GM03348 (cell line): ENCODE measurements around the gene CAMTA1.
"Not testable (repeated sequence)": the region's sequence is repeated elsewhere in the genome, so short reads cannot be mapped to it uniquely, and the experiment has no call there.

Experiments
- DNase-seq: peaks from one replicate; pipeline ENCODE4 v3.0.0; 2012; ENCODE audit warnings: low spot score

The CAMTA1 gene

DNA sequence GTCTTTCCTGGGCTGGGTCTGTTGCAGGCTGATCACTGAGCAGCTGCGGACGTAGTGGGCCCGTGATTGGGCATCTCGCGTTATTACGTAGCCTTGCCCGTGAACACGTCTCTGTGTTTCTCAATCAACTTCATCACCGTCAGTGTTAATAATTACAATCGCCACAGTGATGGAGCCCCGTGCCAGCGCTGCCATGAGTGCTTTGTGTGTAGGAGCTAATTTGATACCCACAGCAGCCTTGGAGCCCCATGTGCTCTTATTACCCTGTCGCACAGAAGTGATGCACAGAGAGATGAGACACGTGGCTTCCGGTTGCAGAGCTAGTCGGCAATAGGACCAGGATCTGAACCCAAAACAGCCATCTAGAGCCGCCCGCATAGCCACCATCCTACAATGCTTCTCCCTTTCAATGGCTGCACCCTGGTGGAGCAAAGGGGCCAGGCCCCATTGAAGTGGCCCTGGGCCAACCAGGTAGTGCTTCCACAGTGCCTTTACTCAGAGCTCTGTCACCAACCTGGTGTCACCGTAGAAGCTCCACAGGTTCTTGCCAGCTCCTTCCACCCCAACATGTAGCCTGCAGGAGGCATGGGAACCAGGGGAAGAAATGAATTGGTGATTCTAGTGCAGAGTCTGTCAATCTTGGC lies 587.3 kb downstream of the CAMTA1 start:
- no peak for DNase-seq

DNA sequence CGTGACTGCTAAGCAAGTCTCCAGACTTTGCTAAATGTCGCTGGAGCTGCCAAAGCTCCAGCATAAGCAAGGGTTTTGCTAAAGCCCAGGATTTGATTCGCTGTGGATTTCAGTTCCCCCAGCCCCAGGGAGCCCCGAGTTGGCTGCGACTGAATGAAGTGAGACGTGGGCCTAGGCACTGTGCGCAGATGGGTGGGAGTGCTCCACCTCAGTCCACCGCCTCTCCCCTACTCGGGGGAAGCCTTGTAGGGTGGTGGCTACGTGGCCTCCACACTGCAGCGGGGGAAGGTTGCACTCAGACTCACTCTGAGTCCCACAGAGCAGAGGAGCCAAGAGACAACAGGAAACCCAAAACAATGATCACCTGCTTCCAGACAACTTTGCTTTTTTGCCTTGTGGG lies 588.0 kb downstream of the CAMTA1 start:
- no peak for DNase-seq

DNA sequence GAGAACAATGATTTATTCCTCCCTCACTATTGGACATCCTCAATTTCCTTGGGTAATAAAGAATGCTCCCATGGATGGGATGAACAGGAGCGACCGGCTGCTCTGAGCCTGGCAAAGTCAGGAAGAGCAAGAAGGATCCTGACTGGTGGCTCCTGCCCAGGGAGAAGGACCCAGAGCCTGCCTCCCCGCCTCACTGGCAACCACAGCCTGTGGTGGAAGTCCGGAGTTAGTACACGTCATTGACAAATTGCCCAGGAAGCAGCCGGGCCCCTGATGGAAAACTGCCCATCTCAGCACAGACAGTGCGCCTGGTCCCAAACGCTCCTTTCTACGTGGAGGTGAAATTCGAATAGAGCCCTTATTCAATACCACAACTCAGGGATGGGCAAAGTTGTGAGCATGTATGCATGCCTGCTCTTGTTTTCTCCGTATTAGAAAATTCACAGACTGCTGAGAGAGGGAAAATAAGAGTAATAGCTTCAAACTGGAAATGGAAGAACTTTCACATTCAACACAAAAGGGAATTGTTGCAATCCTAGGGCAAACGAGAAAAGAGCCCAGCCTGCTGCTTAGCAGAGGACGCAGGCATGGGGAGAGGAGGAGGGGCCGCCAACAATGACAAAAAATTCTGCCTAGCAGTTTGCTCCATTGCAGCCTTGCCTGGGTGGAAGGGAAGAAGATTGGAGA lies 588.8 kb downstream of the CAMTA1 start:
- peak; percentile 36 for DNase-seq

DNA sequence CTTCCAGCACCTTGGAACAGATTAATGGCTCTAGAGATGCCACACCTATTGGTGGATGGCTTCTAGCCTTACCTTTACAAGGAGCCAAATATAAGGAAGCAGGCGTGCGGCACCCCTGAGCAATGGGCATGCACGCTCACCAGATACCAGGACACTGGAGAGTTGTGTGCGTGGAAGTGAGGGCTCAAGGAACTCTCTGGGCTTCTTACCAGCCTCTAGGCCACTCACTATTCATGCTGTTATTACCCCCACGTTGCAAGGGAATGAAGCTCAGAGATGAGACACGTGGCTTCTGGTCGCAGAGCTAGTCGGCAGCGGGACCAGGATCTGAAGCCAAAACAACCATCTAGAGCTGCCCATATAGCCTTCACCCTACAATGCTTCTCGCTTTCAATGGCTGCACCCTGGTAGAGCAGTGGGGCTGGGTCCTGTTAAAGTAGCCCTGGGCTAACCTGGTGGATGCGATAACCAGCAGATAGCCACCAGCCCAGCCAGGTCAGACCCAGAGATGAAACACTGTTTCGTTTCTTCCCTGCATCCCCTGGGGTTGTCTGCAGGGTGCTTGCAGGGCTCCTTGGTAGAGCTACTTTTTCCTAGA lies 589.4 kb downstream of the CAMTA1 start:
- DNase-seq = no peak

DNA sequence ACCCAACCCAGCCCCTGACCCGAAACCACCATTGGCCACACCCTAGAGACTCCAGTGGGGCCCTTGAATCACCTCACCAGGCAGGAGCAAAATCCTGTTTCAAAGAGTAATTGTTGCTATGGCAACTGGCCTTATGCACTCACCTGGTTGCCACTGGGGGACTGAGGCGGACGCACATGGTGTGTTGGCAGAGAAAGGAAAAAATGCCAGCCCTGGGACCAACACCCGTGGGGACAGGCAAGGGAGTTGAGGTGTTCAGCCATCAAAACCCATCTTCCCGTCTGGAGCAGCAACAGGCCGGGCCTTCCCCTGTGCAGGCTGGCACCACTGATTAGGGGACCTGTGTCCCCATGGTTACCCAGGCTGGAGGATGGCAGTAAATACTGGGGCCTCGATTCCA lies 590.1 kb downstream of the CAMTA1 start:
- DNase-seq = no peak

DNA sequence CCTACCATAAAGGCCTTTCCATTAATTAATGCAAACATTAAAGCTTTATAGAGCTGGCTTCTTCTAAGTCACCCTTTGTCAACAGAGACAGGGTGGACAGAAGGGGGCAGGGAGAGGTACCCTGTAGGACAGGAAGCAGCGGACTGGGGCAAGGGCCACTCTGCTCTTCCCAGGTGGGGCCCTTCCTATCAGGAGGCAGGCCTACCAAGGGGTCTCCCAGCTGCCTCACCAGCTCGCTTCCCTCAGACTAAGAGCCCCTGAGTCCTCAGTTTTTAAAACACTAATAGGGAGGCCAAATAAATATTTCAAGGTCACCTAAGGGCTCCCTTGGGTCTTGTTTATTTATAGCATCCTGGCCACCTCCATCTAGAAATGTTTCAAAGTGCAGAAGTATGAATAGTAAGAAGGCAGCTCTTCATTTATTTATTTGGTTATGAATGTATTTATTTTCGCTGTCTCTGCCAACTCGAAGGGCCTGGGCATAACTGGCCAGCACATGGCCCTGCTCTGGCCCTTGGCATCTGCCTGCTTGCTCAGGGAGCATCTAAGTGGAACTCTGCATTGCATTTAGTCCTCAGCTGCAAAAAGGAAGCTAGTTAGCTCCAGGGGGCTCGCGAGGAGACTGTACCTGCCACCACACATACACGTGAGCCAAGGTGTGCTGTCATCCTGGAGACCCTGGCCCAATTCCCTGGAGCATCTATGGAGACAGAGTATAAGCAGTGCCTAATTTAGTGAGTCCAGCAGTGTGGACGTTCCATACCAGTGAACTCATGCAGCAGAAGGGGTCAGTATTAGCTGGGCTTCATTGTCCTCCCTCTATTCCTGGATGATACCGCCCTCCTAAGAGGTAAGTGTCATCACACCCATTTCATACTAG lies 590.8 kb downstream of the CAMTA1 start:
- no peak for DNase-seq

DNA sequence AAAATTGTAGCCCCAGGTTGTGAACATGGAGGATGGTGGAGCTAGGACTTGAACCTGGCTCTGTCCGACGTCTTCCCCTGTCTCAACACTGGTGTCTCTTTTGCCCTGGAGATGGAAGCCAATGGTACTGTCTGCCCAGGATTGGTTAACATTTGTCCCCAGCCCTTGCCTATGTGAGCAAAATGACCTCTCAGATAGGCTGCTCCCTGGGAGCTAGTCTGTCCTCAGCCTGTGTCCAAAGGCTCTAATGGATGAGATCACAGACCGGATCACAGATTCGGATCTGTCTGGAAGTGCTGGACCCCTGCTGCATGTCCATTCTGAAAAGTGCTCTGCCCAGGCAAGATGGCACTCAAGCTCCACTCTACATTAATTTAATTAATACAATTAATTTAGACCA lies 591.4 kb downstream of the CAMTA1 start:
- DNase-seq = no peak

DNA sequence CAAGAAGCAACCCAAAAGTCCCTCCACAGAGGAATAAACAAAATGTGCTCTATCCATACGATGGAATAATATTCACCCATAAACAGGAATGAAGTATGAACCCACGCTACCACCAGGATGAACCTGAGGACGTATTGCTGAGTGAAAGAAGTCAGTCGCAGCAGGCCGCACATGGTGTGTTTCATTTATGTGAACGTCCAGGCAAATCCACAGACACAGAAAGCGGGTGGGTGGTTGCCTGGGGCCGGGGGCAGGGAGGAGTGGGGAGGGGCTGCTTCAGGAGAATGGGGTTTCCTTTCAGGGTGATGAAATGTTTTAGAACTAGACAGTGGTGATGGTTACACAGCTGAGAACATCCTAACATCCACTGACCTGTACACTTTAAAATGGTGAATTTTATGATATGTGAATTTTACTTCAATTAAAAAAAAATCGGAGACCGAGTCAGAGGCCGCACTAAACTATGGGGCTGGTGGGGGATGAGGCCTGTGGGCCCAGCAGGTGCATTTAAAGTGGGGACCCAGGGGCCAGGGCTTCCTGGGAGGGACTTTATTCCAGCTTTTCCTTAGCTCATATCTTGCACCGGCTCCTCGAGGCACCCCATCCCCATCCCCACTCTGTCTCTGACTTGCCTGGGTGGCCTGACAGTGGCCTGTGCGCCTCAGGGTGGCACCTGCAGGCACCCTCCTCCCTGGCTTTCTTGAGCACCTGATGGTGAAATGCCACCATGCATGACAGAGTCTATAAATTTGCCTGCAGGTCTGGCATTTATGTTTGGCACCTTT lies 593.3 kb downstream of the CAMTA1 start:
- DNase-seq = no peak

DNA sequence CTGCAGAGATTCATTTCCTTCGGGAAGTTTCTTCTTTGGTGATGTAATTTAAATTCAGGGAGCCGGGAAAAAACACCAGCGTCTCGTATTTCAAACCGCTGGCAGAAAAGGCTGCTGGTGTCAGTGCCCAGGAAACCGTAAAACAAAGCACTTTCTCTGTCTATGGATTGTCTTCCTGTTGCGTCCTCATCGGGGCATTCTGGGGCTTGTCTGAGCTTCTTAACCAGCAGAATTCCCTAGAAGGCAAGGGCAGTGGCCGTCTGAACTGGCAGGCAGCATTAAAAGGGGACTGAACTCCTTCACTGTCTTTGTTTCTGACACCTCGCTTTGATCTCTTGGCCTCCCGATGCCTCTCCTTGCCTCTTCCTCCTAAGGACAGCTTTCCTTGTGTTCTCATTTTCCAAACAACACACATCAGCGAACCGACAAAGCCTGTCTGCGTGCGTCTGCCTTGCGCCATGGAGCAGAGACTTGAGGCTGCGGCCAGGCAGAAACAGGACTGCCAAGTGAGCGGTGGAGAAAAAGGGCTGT lies 594.3 kb downstream of the CAMTA1 start:
- peak; percentile 73 for DNase-seq

DNA sequence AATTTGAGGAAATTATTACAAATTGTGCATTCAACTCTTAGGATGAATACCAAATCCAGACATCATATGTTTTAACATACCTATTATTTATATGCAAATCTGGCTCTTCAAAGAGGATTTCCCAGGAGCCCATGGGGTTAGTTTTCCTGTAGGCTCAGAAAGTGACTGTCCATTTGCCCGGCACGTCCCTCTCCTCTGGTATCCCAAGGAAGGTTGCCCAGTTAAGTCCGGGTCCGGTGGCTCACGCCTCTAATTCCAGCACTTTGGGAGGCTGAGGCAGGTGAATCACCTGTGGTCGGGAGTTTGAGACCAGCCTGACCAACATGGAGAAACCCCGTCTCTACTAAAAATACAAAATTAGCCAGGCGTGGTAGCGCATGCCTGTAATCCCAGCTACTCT lies 594.8 kb downstream of the CAMTA1 start:
- not testable (repeated sequence) for DNase-seq

DNA sequence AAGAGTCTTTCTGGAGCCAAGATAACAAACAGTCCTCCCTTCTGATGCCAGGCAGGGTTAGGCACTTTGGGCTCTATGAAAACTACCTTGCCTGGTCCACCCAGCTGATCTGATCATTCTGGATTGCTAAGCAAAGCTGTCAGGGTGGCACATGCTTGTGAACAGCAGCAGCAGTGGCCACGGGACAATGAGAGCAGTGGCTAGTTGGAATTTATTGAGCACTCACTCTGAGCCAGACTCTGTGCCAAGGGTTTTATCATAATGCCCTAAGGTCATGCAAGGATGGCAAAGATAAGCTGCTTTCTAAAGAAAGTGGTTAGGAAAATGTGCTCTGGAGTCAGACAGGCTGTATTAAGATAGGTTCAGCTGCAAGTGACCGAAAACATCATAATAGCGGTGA lies 595.5 kb downstream of the CAMTA1 start:
- no peak for DNase-seq

DNA sequence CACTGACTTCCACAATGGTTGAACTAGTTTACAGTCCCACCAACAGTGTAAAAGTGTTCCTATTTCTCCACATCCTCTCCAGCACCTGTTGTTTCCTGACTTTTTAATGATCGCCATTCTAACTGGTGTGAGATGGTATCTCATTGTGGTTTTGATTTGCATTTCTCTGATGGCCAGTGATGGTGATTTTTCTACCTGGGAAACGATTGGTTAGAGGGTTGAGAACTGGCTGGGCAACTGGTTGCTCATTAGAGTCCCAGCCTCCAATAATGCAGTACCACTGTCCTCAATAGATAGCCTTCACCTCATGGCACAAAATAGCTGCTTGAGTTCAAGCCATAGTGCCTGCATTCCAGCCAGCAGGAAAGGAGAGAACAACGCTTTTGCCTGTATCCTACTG lies 596.5 kb downstream of the CAMTA1 start:
- DNase-seq = not testable (repeated sequence)

DNA sequence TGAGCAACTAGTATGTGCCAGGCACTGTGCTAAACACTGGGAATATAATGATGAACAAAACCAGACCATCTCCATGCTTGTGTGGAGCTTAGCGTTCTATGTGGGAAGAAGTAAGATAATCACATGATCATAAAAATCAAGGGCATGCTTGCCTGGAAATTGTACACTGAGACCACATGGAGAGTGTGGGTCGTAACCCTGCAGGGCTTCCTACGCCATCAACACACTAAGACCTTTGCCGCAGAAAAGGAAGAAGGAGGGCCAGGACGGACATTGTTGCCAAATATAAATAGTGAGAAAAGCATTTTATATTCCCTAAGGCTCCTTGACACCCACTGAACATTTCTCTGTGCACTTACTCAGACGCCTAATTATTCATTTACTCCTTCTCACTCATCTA lies 597.7 kb downstream of the CAMTA1 start:
- no peak for DNase-seq

DNA sequence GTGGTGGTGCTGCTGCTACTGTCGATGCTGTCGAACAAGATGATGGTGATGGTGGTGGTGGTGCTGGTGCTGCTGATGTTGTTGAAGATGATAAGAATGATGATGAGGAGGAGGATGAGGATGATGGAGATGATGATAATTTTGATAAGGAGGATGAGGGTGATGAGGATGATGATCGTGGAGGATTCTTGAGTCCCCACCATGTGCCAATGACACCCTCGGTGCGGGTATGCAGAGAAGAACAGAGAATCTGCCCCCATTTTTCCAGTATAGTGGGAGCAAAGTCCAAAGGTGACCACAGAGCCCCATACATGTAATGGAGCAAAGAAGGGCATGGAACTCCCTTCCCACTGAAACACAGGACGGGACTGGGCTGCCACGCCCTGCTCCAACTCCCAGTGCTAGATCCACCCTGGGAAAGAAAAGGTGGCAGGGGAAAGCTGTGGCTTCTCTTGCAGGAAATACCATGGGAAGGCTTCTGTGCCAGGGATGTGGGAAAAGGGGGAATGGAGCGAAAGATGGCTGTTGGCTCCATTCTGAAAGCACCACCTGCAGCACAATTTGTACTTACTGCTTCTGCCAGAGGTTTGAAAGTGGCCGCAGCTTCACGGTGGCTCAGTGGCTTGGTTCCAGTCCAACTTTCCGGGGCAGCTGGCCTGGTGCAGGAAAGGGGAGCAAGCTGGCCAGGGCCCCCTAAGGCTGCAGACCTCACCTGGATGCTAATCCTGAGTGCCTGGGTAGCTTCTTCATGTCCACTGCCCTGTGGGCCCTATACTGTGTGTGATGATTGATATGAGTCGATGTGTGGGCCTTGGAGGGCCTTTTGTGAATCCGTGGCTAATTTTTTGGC lies 598.6 kb downstream of the CAMTA1 start:
- no peak for DNase-seq

DNA sequence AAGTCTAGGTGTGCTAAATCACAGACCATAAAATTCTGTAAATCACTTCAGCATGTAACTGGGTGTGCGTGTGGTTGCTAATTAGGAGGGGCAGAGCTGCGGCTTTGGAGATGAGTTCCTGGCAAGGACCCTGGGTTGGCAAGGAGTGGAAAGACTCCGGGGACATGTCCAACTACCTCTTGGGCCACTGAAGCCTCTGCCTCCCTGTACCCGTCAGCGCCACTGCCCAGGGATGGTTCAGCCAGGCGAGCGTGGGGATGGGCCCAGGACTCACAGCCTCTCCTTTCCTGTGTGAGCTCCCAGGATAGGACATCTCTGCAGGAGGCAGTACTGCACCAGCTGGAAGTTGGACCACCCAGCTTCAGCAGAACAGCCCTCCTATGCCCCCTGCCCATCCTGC lies 599.4 kb downstream of the CAMTA1 start:
- DNase-seq = no peak

DNA sequence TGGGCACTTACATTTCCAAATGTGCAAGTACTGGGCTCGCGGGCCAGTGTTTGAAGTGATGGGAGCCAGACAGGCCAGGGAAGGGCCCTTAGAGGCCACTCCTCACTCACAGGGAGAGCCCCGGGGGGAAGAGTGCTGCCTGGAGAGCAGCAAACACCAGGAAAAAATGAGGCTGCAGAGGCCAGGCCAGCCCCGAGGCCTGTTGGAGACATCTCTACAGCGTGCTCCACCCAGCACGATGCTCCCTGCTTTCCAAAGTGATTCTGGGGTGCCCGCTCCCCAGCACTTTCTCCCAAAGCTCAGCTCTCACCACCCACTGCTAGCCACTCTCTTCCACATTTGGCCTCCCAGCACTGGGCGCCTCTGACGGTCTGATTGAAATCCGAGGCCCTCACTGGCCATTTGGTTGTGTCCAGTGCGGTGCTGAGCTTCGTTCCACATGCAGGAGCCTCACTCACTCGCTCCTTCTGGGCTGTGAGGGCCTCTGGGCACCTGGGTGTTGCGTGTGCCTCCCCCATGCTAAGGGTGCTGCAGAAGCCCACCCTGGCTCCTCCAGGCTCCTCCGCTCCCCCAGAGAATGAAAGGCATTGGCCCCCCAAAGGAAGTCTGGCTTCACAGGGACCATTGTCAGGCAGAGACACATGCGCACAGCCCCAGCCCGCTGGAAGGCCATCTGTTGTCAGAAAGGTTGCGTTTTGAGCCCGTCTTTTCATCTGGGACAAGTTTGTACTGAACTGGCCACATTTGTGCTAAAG lies 600.4 kb downstream of the CAMTA1 start:
- no peak for DNase-seq

DNA sequence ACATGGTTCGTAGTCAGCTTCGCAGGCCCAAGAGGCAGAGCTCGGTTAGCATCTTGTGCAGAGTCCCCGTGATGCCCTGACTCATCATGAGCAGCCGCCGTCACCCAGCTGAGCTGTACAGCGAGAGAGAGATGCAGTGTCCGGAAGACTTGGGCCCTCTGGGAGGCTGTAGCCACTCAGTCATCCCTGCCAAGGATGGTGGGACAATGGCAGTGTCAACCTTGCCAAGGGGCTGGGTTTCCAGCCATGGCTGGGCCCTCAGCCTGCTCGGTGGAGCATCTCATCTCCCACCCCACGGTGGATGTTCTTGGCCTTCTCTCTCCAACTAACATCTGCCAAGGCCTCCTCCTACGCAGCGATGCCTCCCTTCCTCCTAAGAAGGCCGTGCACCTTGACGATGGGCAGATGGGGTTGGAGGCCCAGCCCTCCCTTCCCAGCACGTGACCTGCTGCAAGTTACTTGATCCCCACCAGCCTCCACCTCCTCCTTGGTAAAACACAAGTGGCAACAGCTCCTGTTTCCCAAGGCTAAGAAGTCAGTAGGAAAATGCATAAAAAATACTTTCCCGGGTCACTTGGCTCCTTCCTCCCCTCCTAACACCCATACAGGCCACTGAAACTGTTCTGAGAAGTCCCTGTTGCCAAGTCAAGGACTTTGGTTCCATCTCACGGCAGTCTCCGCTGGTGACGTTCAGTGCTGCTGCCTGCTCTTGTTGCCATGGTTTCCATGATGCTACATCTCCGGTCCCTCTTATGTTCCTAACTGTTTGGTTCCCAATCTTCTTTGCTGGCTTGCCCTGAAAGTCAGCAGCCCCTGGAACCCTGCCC lies 601.2 kb downstream of the CAMTA1 start:
- no peak for DNase-seq

DNA sequence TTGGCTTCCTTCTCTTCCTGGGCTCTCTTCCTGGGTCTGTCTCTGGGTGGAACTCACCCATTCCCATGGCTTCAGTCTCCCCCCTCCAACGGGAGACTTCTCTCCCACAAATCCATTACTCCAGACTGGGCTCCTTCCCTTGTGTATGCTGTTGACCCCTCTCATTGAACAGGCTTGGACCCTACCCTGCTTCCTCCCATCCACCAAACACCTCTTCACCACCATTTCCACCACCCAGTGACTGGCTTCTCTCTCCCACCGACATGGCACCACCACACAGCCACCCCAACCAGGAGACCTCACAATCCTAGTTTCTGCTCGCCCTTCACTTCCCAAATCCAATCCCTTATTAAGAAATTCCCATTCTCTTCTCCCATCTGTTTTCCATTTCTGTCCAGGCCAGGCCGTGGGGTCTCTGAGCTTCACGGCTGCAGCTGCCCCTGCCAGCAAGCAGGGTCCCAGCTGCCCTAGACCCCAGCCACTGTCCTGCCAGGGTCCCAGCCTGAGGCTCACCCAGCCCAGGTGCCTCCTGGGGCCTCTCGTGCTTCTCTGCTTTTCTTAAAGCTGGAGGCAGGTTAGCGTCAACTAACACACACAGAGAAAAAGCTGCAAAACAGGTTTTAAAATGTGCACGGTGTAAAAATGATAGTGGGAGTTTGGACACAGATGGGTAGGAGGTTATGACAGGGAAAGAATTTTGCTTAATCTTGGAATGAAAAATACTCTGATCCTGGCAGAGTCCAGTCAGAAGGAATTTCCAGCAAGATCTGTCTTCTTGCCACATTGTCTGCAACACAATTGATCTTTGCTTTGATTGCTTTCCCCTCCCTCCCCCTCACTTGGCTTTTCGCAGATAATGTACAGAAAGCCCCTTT lies 602.0 kb downstream of the CAMTA1 start:
- DNase-seq = peak; percentile 44
